DMS 273 (cell line): ENCODE results near the gene KRT2.
"Not testable (repeated sequence)": the region's sequence is repeated elsewhere in the genome, so short reads cannot be mapped to it uniquely, and the experiment has no call there.

Experiments
- DNase-seq: peaks from one replicate; lab custom pipeline; 2025; ENCODE audit not compliant: unreplicated experiment; lab: John Stamatoyannopoulos, UW

KRT2 gene

GRCh38 chr12:52685406-52685890 is 33.4 kb upstream of the KRT2 start:
- no peak for DNase-seq

GRCh38 chr12:52684431-52684830 is 32.4 kb upstream of the KRT2 start:
- DNase-seq = no peak

- no peak for DNase-seq
Observed at GRCh38 chr12:52683575-52684300, 31.7 kb upstream of the KRT2 start.

GRCh38 chr12:52682938-52683574 is 31.0 kb upstream of the KRT2 start:
- DNase-seq = no peak

DNA sequence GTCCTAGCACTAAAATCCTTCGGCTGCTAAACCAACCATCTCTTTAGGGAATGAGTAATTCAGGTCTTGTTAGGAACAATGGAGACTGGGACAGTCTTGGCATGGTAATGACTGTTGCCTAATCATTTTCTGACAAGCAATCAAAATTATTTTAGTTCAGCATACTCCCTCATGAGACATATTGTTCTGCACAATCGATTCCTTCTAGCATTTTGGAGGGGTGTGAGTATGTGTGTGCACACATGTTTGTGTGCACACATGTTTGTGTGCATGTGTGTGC is 30.3 kb upstream of the KRT2 start:
- no peak for DNase-seq

- DNase-seq = no peak
Observed at GRCh38 chr12:52681526-52682380, 29.7 kb upstream of the KRT2 start.

GRCh38 chr12:52680363-52680762 is 28.4 kb upstream of the KRT2 start, which contains the start of gene KRT1:
KRT1 (minus strand) TSS chr12:52680407; CDS start chr12:52680348, 59 bp downstream.
- DNase-seq = no peak

DNA sequence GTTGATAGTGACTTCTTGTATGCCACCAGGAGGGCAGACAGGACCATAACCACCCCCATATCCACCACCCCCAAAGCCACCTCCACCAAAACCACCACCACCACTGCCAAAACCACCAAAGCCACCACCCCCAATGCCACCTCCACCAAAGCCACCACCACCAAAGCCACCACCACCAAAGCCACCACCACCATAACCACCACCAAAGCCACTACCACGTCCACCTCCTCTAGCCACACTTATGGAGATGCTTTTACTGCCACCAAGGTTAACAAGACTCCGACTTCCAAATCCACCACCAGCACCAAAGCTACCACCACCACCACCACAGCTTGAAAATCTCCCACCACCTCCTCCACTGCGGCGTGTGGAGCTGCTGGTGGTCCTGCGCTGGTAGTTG is 27.9 kb upstream of the KRT2 start:
- no peak for DNase-seq

- no peak for DNase-seq
Observed at GRCh38 chr12:52677671-52678070, 25.7 kb upstream of the KRT2 start.

- no peak for DNase-seq
Observed at GRCh38 chr12:52677126-52677525, 25.1 kb upstream of the KRT2 start.

- DNase-seq = no peak
Observed at GRCh38 chr12:52676163-52676562, 24.2 kb upstream of the KRT2 start.

DNA sequence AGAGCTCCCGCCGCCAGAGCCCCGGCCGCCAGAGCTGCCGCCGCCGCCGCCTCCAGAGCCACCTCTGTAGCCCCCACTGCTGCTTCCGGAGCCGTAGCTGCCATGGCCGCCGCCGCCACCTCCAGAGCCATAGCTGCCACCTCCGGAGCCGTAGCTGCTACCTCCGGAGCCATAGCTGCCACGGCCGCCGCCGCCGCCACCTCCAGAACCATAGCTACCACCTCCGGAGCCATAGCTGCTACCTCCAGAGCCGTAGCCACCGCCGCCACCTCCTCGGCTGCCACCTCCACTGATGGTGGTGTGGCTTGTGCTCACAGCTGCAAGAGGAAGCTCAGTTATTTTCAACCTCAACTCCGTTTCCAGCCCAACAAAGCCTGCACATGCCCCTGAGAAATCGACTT is 23.3 kb upstream of the KRT2 start:
- DNase-seq = no peak

GRCh38 chr12:52674433-52674775 is 22.4 kb upstream of the KRT2 start:
- DNase-seq = no peak

DNA sequence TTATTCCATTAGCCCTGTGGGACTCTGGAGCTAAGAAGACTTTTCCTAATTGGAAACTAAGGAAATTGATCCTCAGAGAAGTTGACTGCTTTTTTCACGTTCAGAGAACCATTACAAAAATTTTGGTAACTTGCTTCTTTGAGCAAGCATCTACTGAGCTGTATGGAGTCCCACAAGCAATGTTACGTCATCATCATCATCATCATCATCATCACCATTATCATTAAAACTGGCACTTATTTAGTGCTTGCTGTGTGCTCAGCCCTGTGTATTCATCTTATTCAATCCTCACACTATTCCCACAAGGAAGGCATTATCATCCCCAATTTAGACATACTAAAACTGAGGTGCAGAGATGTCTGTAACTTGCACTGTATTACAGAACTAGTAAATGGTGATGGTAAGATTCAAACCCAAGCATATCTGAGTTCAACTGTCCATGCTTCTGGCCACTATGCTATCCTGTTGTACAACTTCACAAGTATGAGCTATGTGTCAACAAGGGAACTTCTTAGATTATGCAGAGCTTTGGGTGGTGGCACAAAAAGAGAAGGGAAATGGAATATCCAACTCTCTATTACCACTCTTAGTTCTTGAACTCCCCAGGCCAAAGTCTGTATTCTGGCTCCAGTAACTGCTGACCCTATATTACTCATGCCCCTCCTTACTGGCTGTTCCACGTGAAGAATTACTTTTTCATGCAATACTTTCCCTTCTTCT is 21.9 kb upstream of the KRT2 start:
- DNase-seq = no peak

- DNase-seq = no peak
Observed at GRCh38 chr12:52673217-52673616, 21.2 kb upstream of the KRT2 start.

DNA sequence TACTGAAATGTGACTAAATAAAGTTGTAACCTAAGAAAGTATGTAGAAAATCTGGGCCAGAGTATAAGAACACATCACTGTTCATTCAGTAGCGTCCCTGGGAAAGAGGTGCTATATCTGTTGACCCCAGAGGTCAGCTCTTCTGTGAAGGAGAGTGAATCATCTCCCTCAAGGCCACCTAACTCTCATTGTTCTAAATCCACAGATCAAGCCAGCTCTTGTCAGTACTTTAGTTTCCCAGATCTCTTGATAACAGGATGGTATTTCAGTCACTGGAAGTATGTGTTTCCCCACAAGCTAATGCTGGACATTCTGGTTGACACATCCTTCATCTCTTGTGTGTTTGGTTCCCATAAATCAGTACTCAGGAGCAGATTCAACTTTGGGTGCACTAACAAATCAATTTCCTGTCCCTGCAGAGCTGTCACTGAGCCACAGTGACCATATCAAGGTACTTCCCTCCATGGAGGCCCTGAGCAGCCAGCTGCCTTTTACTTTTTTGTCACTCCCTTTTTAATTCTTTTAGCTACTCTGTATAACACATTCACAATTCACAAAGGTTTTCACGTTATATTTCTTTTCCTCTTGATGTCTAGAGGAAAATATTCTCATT is 20.4 kb upstream of the KRT2 start:
- no peak for DNase-seq

DNA sequence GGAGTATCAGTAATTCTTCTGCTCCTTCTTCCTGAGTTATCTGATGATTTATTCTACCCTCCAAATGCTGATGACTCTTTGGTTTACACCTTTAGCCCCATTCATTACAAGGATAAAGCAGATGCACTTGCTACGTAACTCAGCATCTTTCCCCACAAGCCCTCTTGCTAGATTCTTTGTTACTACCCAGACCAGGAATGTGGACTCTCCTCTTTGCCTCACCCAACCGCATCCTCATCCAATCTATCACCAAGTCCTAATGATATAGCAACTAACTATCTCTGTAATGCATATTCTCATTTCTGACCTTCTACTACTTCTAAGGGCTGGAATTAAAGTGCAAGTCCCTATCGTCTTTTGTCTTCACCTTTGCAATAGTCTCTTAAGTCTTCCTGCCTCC is 18.9 kb upstream of the KRT2 start:
- no peak for DNase-seq

DNA sequence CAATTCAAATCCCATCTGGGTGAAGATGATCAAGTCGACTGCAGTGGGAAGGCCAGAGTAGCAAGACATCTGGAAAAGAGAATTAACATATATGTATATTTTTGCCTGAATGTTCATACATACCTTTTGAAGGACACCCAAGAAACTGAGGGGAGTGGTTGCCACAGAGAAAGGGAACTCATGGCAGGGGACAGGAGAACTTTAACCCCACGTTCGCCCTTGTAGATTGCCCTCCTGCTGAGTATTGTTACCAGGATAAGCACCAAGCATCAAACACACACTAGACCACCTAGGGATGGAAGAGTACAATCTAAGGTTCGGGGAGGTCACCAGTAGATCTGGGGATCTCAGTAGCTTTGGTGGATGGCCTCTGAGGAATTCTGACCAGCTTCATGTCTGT is 18.5 kb upstream of the KRT2 start:
- no peak for DNase-seq

DNA sequence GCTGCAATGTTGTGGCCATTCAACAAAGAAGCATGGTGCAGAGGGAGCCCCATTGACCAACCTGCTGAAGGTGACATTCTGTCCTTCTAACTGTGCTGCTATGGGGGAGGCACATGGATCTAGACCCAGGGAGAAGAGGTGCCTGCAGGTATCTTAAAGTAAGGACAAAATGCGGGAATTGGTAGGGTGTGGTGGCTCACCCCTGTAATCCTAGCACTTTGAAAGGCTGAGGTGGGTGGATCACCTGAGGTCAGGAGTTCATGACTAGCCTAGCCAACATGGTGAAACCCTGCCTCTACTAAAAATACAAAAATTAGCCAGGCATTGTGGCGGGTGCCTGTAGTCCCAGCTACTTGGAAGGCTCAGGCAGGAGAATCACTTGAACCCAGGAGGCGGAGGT is 17.9 kb upstream of the KRT2 start:
- not testable (repeated sequence) for DNase-seq

DNA sequence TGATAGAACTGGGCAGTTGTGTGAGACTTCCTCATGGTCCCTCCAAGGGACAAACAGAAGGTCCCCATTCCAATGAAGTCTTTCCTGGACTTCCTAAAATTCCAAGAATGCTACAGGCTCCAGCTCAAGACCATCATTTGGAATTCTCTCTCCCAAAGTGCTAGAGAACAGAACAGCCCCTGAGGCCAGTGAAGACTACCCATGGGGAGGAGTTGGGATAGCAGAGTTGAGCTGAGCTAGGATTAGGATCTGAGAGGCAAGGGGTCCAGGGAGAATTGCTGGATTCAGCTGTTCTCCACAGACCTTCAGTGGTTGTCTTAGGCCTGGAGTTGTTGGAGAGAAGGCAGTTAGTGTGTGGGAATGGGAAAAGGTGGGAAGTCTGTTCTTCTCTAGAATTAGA is 17.4 kb upstream of the KRT2 start:
- DNase-seq = no peak

DNA sequence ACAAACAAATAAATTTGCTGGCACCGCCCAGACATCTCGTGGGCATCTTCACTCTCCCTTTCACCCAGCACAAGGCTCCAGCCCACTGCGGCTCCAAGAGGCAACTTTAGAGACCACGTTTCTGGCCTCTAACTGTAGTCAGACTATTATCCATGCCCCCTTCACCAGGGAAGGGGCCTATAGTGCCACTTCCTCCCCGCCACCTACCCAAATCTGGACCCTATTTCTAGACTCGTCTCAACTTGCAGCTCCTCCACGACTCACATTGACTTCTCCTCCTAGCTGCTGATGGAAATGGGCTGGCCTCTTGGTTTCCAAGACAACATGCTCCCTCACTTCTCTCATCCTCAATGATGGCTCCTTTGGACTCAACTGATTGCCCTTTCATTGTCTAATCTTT is 15.9 kb upstream of the KRT2 start:
- DNase-seq = no peak
